ENCODE results near the gene NXN.
A peak's percentile ranks its signal among the peaks of the same experiment; 100 is the strongest.
"Not testable (repeated sequence)": the region's sequence is repeated elsewhere in the genome, so short reads cannot be mapped to it uniquely, and the experiment has no call there.

Gene NXN

GRCh38 chr17:951325-952132, 28.0 kb downstream of the NXN start:
- no peak for DNase-seq

DNA sequence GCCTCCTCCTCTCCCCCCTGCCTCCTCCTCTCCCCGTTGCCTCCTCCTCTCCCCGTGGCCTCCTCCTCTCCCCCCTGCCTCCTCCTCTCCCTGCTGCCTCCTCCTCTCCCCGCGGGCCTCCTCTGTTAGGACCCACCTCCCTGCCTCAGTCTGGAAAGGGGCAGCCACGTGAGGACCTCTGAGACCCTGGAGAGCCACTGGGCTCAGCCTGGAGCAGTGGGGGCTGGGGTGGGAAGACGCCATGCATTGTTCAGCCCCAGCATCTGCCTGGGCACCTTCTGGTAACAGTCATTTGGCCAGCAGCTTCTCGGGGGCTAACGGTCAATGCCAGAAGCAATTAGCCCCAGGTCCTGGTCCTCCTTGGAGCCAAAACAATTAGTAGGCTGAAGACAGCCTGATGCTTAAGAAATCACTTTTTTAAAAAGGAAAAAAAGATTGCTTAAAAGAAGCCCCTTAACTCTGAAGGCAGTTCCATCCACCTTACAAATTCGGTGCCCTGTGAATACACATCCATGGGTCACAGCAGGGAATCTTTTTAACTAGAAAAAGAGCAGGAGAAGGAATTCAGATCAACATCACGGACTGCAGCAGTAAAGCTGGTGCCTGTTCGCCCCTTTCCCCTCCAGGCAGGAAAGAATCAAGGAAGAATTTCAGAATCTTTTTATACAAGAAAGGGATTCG, 29.8 kb downstream of the NXN start:
- no peak for DNase-seq

- no peak for DNase-seq
Measured at GRCh38 chr17:948284-948852, 31.2 kb downstream of the NXN start.

GRCh38 chr17:946510-947236, 32.9 kb downstream of the NXN start:
- no peak for DNase-seq

GRCh38 chr17:945672-946071, 33.9 kb downstream of the NXN start:
- no peak for DNase-seq

DNA sequence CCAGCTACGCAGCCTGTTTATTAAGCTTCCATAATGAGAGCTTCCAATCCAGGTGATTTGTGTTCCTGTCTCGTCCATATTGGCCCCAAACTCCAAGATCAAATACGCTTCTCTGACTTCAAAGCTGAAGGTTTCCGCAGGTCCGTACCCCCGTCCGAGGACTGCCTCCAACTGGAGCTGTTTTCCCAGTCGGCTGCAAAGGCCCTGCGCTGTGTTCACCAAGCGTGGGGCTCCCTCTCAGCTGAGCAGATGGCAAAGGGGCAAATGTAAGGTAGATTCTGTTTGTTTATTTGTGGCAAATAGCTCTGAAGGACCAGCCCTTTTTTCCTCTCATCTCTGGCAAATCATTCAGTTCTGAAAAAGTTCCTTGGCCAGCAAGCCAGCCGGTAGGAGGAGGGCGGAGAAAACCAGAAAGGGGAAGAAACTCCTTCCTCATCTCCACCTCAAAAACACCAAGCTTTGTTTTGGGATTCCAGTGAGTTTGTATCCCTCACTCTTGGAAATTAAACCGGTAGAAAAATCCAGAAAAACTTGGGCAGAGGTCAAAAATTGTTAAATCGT, 35.2 kb downstream of the NXN start:
- DNase-seq: peak; percentile 5

- no peak for DNase-seq
Measured at GRCh38 chr17:935485-935884, 44.1 kb downstream of the NXN start.

- DNase-seq: no peak
Measured at GRCh38 chr17:933312-934073, 46.1 kb downstream of the NXN start.

DNA sequence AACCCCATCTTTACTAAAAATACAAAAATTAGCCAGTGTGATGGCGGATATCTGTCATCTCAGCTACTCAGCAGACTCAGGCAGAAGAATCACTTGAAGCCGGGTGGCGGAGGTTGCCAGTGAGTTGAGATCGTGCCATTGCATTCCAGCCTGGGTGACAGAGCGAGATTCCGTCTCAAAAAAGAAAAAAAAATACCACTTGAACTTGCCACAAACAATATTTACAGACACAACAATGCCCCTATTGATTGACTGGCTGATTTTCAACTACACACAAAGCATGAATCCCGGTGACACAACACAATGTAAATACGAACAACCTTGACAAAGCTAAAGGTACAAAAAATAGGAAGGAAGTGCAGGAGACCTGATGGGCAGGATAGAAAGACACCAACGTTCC, 49.3 kb downstream of the NXN start:
- DNase-seq: no peak

- DNase-seq: no peak
Measured at GRCh38 chr17:929586-929985, 50.0 kb downstream of the NXN start.

GRCh38 chr17:927611-928461, 51.7 kb downstream of the NXN start:
- no peak for DNase-seq

- DNase-seq: no peak
Measured at GRCh38 chr17:925817-926216, 53.8 kb downstream of the NXN start.

- DNase-seq: no peak
Measured at GRCh38 chr17:924711-925475, 54.7 kb downstream of the NXN start.

DNA sequence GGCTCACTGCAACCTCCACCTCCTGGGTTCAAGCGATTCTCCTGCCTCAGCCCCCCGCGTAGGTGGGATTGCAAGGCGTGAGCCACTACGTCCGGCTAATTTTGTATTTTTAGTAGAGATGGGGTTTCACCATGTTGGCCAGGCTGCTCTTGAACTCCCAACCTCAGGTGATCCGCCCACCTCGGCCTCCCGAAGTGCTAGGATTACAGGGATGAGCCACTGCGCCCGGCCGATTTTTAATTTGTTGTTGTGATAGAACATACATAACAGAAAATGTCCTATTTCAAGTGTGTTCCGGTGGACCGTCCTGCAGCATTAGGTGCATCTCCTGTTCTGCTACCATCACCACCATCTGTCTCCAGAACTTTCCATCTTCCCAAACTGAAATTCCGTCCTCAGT, 55.3 kb downstream of the NXN start:
- DNase-seq: not testable (repeated sequence)

- DNase-seq: no peak
Measured at GRCh38 chr17:923633-924032, 55.9 kb downstream of the NXN start.

GRCh38 chr17:921161-921560, 58.4 kb downstream of the NXN start:
- DNase-seq: no peak

GRCh38 chr17:920190-920589, 59.4 kb downstream of the NXN start:
- no peak for DNase-seq

DNA sequence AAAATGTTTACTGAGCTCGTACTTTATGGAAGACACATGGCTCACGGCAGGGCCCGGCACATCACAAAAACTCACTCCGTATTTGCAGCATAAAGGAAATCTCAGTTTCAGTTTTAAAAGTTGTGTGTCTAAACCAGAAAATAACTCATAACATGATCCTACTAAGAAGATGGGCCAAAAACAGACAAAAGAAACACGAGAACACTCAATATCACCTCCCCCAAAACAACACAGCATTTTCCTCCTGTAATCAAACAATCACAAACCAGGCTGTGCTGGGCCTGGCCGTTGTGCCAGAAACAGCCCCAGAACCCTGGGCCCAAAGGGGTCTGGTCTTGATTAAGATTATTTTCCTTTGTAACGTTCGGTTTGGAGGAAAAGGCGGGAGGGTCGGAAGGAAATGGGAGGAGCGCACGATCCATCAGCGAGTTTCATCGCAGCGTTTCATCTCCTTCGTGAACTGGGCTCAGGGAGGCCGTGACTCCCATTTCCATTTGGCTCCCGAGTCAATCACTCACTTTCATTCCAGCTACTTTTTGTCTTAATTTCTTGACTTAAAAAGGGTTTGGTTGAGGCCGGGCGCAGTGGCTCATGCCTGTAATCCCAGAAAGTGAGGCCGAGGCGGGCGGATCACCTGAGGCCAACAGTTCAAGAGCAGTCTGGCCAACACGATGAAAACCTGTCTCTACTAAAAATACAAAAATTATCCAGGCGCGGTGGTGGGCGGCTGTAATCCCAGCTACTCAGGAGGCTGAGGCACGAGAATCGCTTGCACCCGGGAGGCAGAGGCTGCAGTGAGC, 61.4 kb downstream of the NXN start:
- DNase-seq: no peak

GRCh38 chr17:917391-917811, 62.2 kb downstream of the NXN start:
- DNase-seq: no peak

DNA sequence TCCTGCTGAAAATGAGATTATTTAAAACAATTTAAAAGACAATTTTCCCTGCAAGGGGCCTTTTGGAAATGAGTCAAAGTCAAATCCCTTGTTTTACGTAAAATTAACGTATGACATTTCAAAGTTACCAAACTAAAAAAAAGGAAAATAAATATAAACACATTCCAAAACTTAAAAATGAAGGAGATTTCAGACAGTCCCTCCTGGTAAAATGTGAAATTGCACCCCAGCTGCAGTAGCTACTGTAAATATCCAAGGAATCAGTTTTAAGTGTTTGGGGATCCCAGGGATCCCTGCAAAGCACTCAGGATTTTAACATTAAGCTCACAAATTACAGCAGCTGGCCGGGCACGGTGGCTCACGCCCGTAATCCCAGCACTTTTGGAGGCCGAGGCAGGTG, 63.3 kb downstream of the NXN start:
- no peak for DNase-seq
